GM23338 (cell line): ENCODE data around the gene ZBTB5. TPM values are rescaled to one million over a fixed set of nuclear protein-coding genes. Genes with fewer than 3 reads are reported as not detected.

Experiments used
- ATAC-seq: fragments of 200-7000 bp; cut with Tn5 transposase; 3 replicates; pipeline ENCODE4 v1.9.1; 2020
- DNase-seq: peaks from one replicate; pipeline ENCODE4 v3.0.0-alpha.2; 2015; ENCODE audit warnings: low spot score
- H2AFZ ChIP-seq: fragments of 200-600 bp; sonication (generic); 2 replicates; pipeline ENCODE4 v1.8.0; 2016; ENCODE audit warnings: antibody characterized with exemption, mild to moderate bottlenecking, moderate library complexity
- H3F3A ChIP-seq: fragments of 200-600 bp; sonication (generic); replicated peaks from 2 replicates; pipeline ENCODE4 v1.8.0; 2017; ENCODE audit warnings: antibody characterized with exemption, mixed run types, low read depth
- H3K27ac ChIP-seq: fragments of 200-600 bp; sonication (generic); 2 replicates; pipeline ENCODE4 v1.6.1; 2016; ENCODE audit warnings: low read depth
- H3K27me3 ChIP-seq: fragments of 200-600 bp; sonication (generic); 2 replicates; pipeline ENCODE4 v1.8.0; 2016; ENCODE audit warnings: mild to moderate bottlenecking, mixed run types, moderate library complexity; ENCODE audit not compliant: insufficient read depth
- H3K36me3 ChIP-seq: fragments of 200-600 bp; sonication (generic); 2 replicates; pipeline ENCODE4 v1.8.0; 2016; ENCODE audit warnings: mild to moderate bottlenecking; ENCODE audit not compliant: insufficient read depth
- H3K4me1 ChIP-seq: fragments of 200-600 bp; sonication (generic); 2 replicates; pipeline ENCODE4 v1.8.0; 2016; ENCODE audit warnings: mild to moderate bottlenecking, moderate library complexity; ENCODE audit not compliant: insufficient read depth
- H3K4me2 ChIP-seq: fragments of 200-600 bp; sonication (generic); 2 replicates; pipeline ENCODE4 v1.7.1; 2017; ENCODE audit warnings: mixed run types
- H3K4me3 ChIP-seq: fragments of 200-600 bp; sonication (generic); 2 replicates; pipeline ENCODE4 v1.6.1; 2016; ENCODE audit warnings: mixed run types
- H3K79me2 ChIP-seq: fragments of 200-600 bp; sonication (generic); replicated peaks from 2 replicates; pipeline ENCODE4 v1.8.0; 2017; ENCODE audit warnings: mild to moderate bottlenecking; ENCODE audit not compliant: insufficient read depth
- H3K9me2 ChIP-seq: fragments of 200-600 bp; sonication (generic); 2 replicates; pipeline ENCODE4 v1.8.0; 2017; ENCODE audit not compliant: insufficient read depth
- H4K20me1 ChIP-seq: fragments of 200-600 bp; sonication (generic); replicated peaks from 2 replicates; pipeline ENCODE4 v1.8.0; 2017; ENCODE audit warnings: mild to moderate bottlenecking; ENCODE audit not compliant: insufficient read depth
- H3K27ac Mint-ChIP-seq: 2 replicates; pipeline ENCODE4 v1.8.0; 2020; ENCODE audit warnings: inconsistent platforms, mild to moderate bottlenecking, moderate library complexity, mixed read lengths
- H3K27me3 Mint-ChIP-seq: 3 replicates; pipeline ENCODE4 v1.8.0; 2022; ENCODE audit warnings: low read depth, mild to moderate bottlenecking, moderate library complexity, mixed read lengths, inconsistent platforms; ENCODE audit not compliant: insufficient read depth, poor library complexity
- H3K36me3 Mint-ChIP-seq: 3 replicates; pipeline ENCODE4 v1.8.0; 2021; ENCODE audit warnings: low read depth, mild to moderate bottlenecking, inconsistent platforms, moderate library complexity, mixed read lengths
- H3K4me1 Mint-ChIP-seq: 3 replicates; pipeline ENCODE4 v1.8.0; 2020; ENCODE audit warnings: mild to moderate bottlenecking, inconsistent platforms, mixed read lengths
- H3K4me3 Mint-ChIP-seq: 3 replicates; pipeline ENCODE4 v1.8.0; 2021; ENCODE audit warnings: moderate library complexity, mild to moderate bottlenecking, inconsistent platforms, mixed read lengths
- H3K9me3 Mint-ChIP-seq: 3 replicates; pipeline ENCODE4 v1.8.0; 2020; ENCODE audit warnings: moderate library complexity, mild to moderate bottlenecking, inconsistent platforms, mixed read lengths
- CREB1 ChIP-seq: fragments of 250-450 bp; sonication (Bioruptor Pico); IDR thresholded peaks from 2 replicates; pipeline ENCODE4 v1.5.0; 2020; ENCODE audit warnings: low read depth, mild to moderate bottlenecking, moderate library complexity
- CTCF ChIP-seq, 2 experiments: fragments of 200-600 bp in 1 of 2; sonication (generic) in 1 of 2; conservative IDR thresholded peaks; 2 replicates each; pipeline versions ENCODE4 v1.5.1 to v1.6.1; 2016 to 2017; ENCODE audit warnings: antibody characterized with exemption in 2 of 2, low read depth in 2 of 2, mild to moderate bottlenecking in 2 of 2, moderate library complexity in 1 of 2
- ETS1 ChIP-seq: IDR thresholded peaks from 2 replicates; pipeline ENCODE4 v1.6.1; 2016; ENCODE audit warnings: antibody characterized with exemption
- EZH2 ChIP-seq: fragments of 200-600 bp; sonication (generic); IDR thresholded peaks from one replicate; pipeline ENCODE4 v1.8.0; 2017; ENCODE audit warnings: antibody characterized with exemption, mild to moderate bottlenecking, low read depth; ENCODE audit not compliant: unreplicated experiment
- EZH2phosphoT487 ChIP-seq: fragments of 200-600 bp; sonication (generic); IDR thresholded peaks from one replicate; pipeline ENCODE4 v1.8.1; 2018; ENCODE audit warnings: antibody characterized with exemption; ENCODE audit not compliant: unreplicated experiment
- JUNB ChIP-seq: IDR thresholded peaks from one replicate; pipeline ENCODE4 v1.6.1; 2016; ENCODE audit warnings: antibody characterized with exemption; ENCODE audit not compliant: unreplicated experiment
- NANOG ChIP-seq: IDR thresholded peaks from 2 replicates; pipeline ENCODE4 v1.6.1; 2016; ENCODE audit warnings: antibody characterized with exemption, borderline replicate concordance
- POLR2AphosphoS5 ChIP-seq: IDR thresholded peaks from 2 replicates; pipeline ENCODE4 v1.6.1; 2016; ENCODE audit warnings: antibody characterized with exemption, low read depth
- REST ChIP-seq: IDR thresholded peaks from one replicate; pipeline ENCODE4 v1.6.1; 2018; ENCODE audit warnings: antibody characterized with exemption; ENCODE audit not compliant: unreplicated experiment
- ZNF114 ChIP-seq: fragments of 250-450 bp; sonication (Bioruptor Pico); IDR thresholded peaks from 2 replicates; pipeline ENCODE4 v1.5.0; 2020; ENCODE audit warnings: mild to moderate bottlenecking, moderate library complexity
- ZNF331 ChIP-seq: fragments of 250-450 bp; sonication (Bioruptor Pico); IDR thresholded peaks from 2 replicates; pipeline ENCODE4 v1.5.0; 2020; ENCODE audit warnings: low read depth, mild to moderate bottlenecking, moderate library complexity
- ZNF462 ChIP-seq: fragments of 250-450 bp; sonication (Bioruptor Pico); IDR thresholded peaks from 2 replicates; pipeline ENCODE4 v1.5.0; 2020; ENCODE audit warnings: mild to moderate bottlenecking, moderate library complexity
- polyA plus RNA-seq: library from polyadenylated mRNA; unstranded; fragments of >200 nt; fragmentation: Nextera tagmentation; extraction: Ambion mirVana; gene quantifications from 2 replicates; pipeline ENCODE4 v1.2.1, GENCODE V29; 2016
- total RNA-seq: library from RNA; depleted of rRNA; stranded (reverse); fragments of >200 nt; shearing (Covaris generic); gene quantifications from 2 replicates; pipeline ENCODE4 v1.2.3, GENCODE V29; 2014

ZBTB5 gene
- total and polyA plus RNA-seq, 2 experiments from 2014 or later = 2.8 to 19.5 TPM

GRCh38 chr9:37497320-37497719 is 32.1 kb upstream of the ZBTB5 start:
- no peaks in the 10 kb centered on the region for H3K9me3 Mint-ChIP-seq
- DNase-seq (no peak), ATAC-seq (no peak)
- peaks cover 82% of the 10 kb centered on the region for H3K36me3 Mint-ChIP-seq
- no peak overlapping the region for H3K27ac Mint-ChIP-seq
- H3K27me3 Mint-ChIP-seq = peaks cover 2% of the 10 kb centered on the region
- Histone ChIP-seq H3K79me2 (0 out of 2 replicates have a peak, but pooled peaks cover 3% of the 10 kb centered on the region), H2AFZ (no peak overlapping the region), H3K4me1 (no peaks in the 10 kb centered on the region), H3K4me3 (no peak overlapping the region), H3K4me2 (no peak overlapping the region), H3K9me2 (no peaks in the 10 kb centered on the region), H3K36me3 (peaks cover 51% of the 10 kb centered on the region), H3K27ac (no peak overlapping the region), H3K27me3 (no peaks in the 10 kb centered on the region), H3F3A (0 out of 2 replicates have a peak, but pooled peaks cover 4% of the 10 kb centered on the region), H4K20me1 (peaks cover 19% of the 10 kb centered on the region)
- no peak overlapping the region for H3K4me3 Mint-ChIP-seq
- no peak for TF ChIP-seq CTCF (conservative IDR thresholded peaks at IDR 0.05; ENCODE audit: low read depth in 2 of 2)
- no peak for TF ChIP-seq ZNF462 (CRISPR knock-in tag)
- TF ChIP-seq EZH2 = no peak
- TF ChIP-seq POLR2AphosphoS5 = no peak
- no peak for TF ChIP-seq EZH2phosphoT487
- no peak for TF ChIP-seq ETS1
- no peak for TF ChIP-seq ZNF114 (CRISPR knock-in tag)
- TF ChIP-seq JUNB = no peak
- no peak for TF ChIP-seq REST
- TF ChIP-seq NANOG = no peak
- TF ChIP-seq CREB1 (CRISPR knock-in tag) = no peak
- no peak for TF ChIP-seq ZNF331 (CRISPR knock-in tag)
- no peaks in the 10 kb centered on the region for H3K4me1 Mint-ChIP-seq
